ENCODE results near the gene BLTP3A.

Gene BLTP3A

GRCh38 chr6:34819571-34820480, 27.9 kb downstream of the BLTP3A start:
- no peak for DNase-seq (ENCODE audit: low read depth, low spot score)
- no peak overlapping the region for H3K4me3 ChIP-seq (ENCODE audit: low read length)

GRCh38 chr6:34829137-34829536, 37.3 kb downstream of the BLTP3A start:
- H3K4me3 ChIP-seq (ENCODE audit: low read length) = no peak overlapping the region
- no peak for DNase-seq (ENCODE audit: low read depth, low spot score)

DNA sequence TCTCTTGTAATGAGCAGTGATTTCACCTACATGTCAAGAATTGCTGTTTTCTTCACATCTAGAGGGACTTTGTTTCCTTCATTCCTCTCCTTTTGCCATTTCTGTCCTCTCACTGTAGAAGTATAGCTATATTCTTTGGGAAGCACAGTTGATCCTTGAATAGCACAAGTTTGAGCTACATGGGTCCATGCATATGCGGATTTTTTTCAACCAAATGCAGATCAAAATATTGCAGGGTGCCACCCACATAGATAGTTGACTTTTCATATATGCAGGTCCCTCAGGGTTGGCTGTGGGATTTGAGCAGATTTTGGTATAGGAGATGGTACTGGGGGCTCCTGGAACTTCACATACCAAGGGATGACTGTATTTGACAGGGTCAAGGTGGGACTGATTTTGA, 41.1 kb downstream of the BLTP3A start:
- no peak for DNase-seq (ENCODE audit: low read depth, low spot score)
- no peak overlapping the region for H3K4me3 ChIP-seq (ENCODE audit: low read length)

DNA sequence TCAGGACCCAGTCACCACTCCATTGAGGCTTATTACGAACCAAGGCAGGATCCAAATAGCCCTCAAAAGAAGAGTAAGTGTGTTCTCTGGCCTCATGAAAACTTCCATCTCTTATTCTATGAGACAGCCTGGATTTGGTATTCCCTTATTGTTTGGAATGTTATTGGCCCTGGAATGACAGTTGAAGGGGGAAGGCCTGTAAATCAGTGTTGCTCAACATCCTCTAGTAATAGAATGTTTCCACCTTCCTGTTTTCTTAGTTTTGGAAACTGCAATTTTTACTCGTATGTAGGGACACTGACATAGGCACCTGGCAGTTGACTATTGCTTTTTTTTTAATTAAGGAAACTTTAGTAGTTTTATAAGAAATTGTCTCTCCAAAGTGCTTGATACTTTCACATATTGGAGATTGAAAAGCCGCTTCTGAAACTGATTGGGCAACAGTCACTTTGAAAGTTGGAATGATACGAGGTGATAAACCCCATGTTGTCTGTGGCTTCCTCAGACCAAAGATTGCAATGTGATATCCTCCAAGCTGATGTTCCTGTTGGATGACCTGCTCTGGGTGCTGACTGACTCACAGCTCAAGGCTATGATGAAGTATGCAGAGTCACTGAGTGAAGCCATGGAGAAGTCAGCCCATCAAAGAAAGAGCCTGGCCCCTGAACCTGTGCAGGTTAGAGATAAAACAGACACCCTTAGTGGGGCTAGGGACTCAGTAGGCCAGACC, 43.1 kb downstream of the BLTP3A start:
- no peak for DNase-seq (ENCODE audit: low read depth, low spot score)
- H3K4me3 ChIP-seq (ENCODE audit: low read length) = no peak overlapping the region

- H3K4me3 ChIP-seq (ENCODE audit: low read length) = no peak overlapping the region
- DNase-seq (ENCODE audit: low read depth, low spot score) = no peak
Observed at GRCh38 chr6:34836008-34836407, 44.1 kb downstream of the BLTP3A start.

- DNase-seq (ENCODE audit: low read depth, low spot score) = no peak
- H3K4me3 ChIP-seq (ENCODE audit: low read length) = no peak overlapping the region
Observed at GRCh38 chr6:34836451-34836850, 44.6 kb downstream of the BLTP3A start.

GRCh38 chr6:34837528-34837927, 45.6 kb downstream of the BLTP3A start:
- no peak for DNase-seq (ENCODE audit: low read depth, low spot score)
- no peak overlapping the region for H3K4me3 ChIP-seq (ENCODE audit: low read length)

DNA sequence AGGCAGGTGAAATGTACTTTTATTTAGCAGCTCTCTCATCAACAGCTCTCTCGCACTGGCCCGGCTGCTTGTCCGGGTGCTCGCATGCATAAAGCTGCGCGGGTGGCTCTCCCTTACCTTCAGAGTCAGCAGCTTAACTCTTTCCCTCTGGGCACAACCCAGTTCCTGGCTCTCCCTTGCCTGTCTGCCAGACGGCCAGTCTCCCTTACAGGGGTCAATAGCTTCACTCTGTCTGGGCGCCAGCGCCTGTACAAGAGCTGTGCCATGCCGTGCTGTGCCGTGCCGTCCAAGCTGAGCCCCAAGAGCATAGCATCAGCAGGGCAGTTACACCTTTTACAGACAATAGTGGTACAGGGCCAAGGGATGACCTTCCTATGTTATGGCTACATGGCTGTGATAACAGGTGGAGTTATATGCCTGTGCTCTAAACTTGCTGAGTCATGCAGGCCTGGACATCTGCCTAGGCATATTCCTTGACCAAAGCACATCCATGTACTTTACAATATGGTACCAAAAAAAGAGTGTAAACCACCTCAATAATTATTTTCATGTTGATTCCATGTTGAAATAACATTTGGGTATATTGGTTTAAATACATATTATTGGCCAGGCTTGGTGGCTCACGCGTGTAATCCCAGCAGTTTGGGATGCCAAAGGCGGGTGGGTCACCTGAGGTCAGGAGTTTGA, 47.9 kb downstream of the BLTP3A start:
- no peak overlapping the region for H3K4me3 ChIP-seq (ENCODE audit: low read length)
- DNase-seq (ENCODE audit: low read depth, low spot score) = no peak

All from Jurkat, Clone E6-1 (cell line).